ENCODE results near the gene CCDC33. TPM values are rescaled to one million over a fixed set of nuclear protein-coding genes. Genes with fewer than 3 reads are reported as not detected.

The CCDC33 gene
- total and polyA plus RNA-seq, 2 donors (not counting 3 experiments of a cell fraction or from before 2014, with no cell fraction given) = not detected

DNA sequence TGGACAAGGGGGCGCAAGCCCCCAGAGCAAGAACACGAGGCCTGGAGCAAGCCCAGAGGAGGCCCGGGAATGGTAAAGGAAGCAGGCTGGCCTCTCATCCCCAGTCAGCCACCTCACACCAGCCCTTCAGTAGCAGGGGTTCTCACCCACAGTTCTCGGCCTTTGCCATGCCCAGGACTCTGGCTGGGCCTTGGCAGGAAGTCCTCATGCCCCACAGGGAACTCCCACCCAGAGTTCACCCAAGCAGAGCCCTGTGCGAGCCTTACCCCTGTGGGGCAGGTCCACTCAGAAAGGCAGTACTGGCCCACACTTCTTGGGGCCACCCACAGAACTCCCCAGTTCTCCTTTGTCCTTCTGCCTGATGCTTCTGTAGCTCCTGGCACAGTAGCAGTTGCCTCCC lies 101.0 kb downstream of the CCDC33 start:
- H3K9me3 ChIP-seq (replicated peaks; ENCODE audit: control insufficient read depth, insufficient read depth, low read length) = no peaks in the 10 kb centered on the region
- H3K9me1 ChIP-seq (replicated peaks; ENCODE audit: control insufficient read depth, extremely low read depth, insufficient read depth, low read length) = no peaks in the 10 kb centered on the region
- POLR2A ChIA-PET = no interaction called here
- CTCF ChIA-PET = interaction anchor here (1.2 kb wide), 1 partner anchor 16 kb away, joined by 5 read pairs; no protein-coding TSS in a partner anchor
- intact Hi-C loops (cut with micrococcal nuclease) (no loop called here), dilution Hi-C loops (cut with MboI; ENCODE audit: extremely low pct_ligation_motif_present, low sequenced_read_pairs) (no loop called here)
- DNase-seq (ENCODE audit: low read depth, low spot score) (no peak), FAIRE-seq (no peak)
- no peak overlapping the region for H3K4me2 ChIP-seq (ENCODE audit: insufficient read depth, low read length)
- BruUV-seq (replicated peaks) = no TSS peak
- H3K79me2 ChIP-seq (ENCODE audit: control insufficient read depth, insufficient read depth, low read length) = no peaks in the 10 kb centered on the region
- TF ChIP-seq EZH2 (IDR thresholded peaks at IDR 0.05; ENCODE audit: borderline replicate concordance, low read depth, low read length, severe bottlenecking) (no peak), GATA2 (IDR thresholded peaks at IDR 0.05; ENCODE audit: insufficient read depth, insufficient read length, low read depth, low read length) (no peak), POLR2A (IDR thresholded peaks at IDR 0.05; ENCODE audit: low read depth, low read length) (no peak), FOS (IDR thresholded peaks at IDR 0.05; ENCODE audit: borderline replicate concordance, insufficient read depth, low read length) (no peak), MYC (IDR thresholded peaks at IDR 0.05; ENCODE audit: low read depth, low read length) (no peak), JUN (IDR thresholded peaks at IDR 0.05; ENCODE audit: borderline replicate concordance, insufficient read depth, insufficient read length, low read depth) (no peak), POLR2AphosphoS5 (IDR thresholded peaks at IDR 0.05; ENCODE audit: insufficient read depth, low read depth, low read length) (no peak)
- TF ChIP-seq, protein P1, sequence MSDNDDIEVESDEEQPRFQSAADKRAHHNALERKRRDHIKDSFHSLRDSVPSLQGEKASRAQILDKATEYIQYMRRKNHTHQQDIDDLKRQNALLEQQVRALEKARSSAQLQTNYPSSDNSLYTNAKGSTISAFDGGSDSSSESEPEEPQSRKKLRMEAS (IDR thresholded peaks at IDR 0.05; ENCODE audit: insufficient read depth, insufficient read length) = no peak
- TF ChIP-seq, protein P2, sequence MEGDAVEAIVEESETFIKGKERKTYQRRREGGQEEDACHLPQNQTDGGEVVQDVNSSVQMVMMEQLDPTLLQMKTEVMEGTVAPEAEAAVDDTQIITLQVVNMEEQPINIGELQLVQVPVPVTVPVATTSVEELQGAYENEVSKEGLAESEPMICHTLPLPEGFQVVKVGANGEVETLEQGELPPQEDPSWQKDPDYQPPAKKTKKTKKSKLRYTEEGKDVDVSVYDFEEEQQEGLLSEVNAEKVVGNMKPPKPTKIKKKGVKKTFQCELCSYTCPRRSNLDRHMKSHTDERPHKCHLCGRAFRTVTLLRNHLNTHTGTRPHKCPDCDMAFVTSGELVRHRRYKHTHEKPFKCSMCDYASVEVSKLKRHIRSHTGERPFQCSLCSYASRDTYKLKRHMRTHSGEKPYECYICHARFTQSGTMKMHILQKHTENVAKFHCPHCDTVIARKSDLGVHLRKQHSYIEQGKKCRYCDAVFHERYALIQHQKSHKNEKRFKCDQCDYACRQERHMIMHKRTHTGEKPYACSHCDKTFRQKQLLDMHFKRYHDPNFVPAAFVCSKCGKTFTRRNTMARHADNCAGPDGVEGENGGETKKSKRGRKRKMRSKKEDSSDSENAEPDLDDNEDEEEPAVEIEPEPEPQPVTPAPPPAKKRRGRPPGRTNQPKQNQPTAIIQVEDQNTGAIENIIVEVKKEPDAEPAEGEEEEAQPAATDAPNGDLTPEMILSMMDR (IDR thresholded peaks at IDR 0.05; ENCODE audit: extremely low read depth in 1 of 2, insufficient read depth in 1 of 2, low read depth in 1 of 2, low read length in 2 of 2) = no peak
- H3K4me3 ChIP-seq (replicated peaks in 1 of 3; ENCODE audit: insufficient read depth in 1 of 3, low read depth in 1 of 3, low read length in 3 of 3) = no peak overlapping the region
- H3K36me3 ChIP-seq (ENCODE audit: control insufficient read depth in 2 of 2, extremely low read depth in 1 of 2, insufficient read depth in 2 of 2, low read length in 2 of 2) = no peaks in the 10 kb centered on the region
- H3K27ac ChIP-seq (ENCODE audit: insufficient read depth, low read depth, low read length) = no peak overlapping the region
- no peak overlapping the region for H3K9ac ChIP-seq (replicated peaks; ENCODE audit: extremely low read depth, insufficient read depth, low read length)
- no peak overlapping the region for H2AFZ ChIP-seq (ENCODE audit: low read depth, low read length)
- no peaks in the 10 kb centered on the region for H3K27me3 ChIP-seq (ENCODE audit: control insufficient read depth in 2 of 2, insufficient read depth in 2 of 2, low read length in 2 of 2)
- no peaks in the 10 kb centered on the region for H4K20me1 ChIP-seq (replicated peaks; ENCODE audit: control insufficient read depth, extremely low read depth, insufficient read depth, low read length)
- no peaks in the 10 kb centered on the region for H3K4me1 ChIP-seq (ENCODE audit: control insufficient read depth, extremely low read depth, insufficient read depth, low read length)

Data from endothelial cell of umbilical vein (primary cell).